Osteocyte (in vitro differentiated cells): ENCODE data around the gene HIVEP3. TPM values are rescaled to one million over a fixed set of nuclear protein-coding genes. Genes with fewer than 3 reads are reported as not detected.

Source experiments
- DNase-seq: peaks from one replicate; pipeline ENCODE4 v3.0.0; 2021; ENCODE audit warnings: mixed read lengths; ENCODE audit not compliant: unreplicated experiment; ENCODE audit errors: extremely low spot score
- H3K27ac Mint-ChIP-seq: one replicate; pipeline ENCODE4 v1.8.0; 2021; ENCODE audit warnings: mild to moderate bottlenecking, mixed read lengths; ENCODE audit not compliant: unreplicated experiment
- H3K27me3 Mint-ChIP-seq: one replicate; pipeline ENCODE4 v1.8.0; 2021; ENCODE audit warnings: mixed read lengths; ENCODE audit not compliant: unreplicated experiment
- H3K36me3 Mint-ChIP-seq: one replicate; pipeline ENCODE4 v1.8.0; 2021; ENCODE audit warnings: mixed read lengths; ENCODE audit not compliant: unreplicated experiment
- H3K4me1 Mint-ChIP-seq: one replicate; pipeline ENCODE4 v1.8.0; 2021; ENCODE audit warnings: mixed read lengths; ENCODE audit not compliant: unreplicated experiment
- H3K4me3 Mint-ChIP-seq: one replicate; pipeline ENCODE4 v1.8.0; 2021; ENCODE audit warnings: mild to moderate bottlenecking, moderate library complexity, mixed read lengths; ENCODE audit not compliant: unreplicated experiment
- H3K9me3 Mint-ChIP-seq: one replicate; pipeline ENCODE4 v1.8.0; 2021; ENCODE audit warnings: mixed read lengths; ENCODE audit not compliant: unreplicated experiment
- CTCF ChIP-seq: fragments of 200-600 bp; sonication (generic); IDR thresholded peaks from 2 replicates; pipeline ENCODE4 v1.5.0; 2021; ENCODE audit warnings: antibody characterized with exemption, mild to moderate bottlenecking, moderate library complexity
- total RNA-seq: library from RNA; stranded (reverse); gene quantifications from 2 replicates; pipeline ENCODE4 v1.2.1, GENCODE V29; 2021

The HIVEP3 gene
- total RNA-seq, 1 donor from 2014 or later, result 0.97 TPM

- no peaks in the 10 kb centered on the region for H3K9me3 Mint-ChIP-seq
- H3K4me1 Mint-ChIP-seq, result no peaks in the 10 kb centered on the region
- H3K4me3 Mint-ChIP-seq, result no peak overlapping the region
- TF ChIP-seq CTCF, result no peak
- no peaks in the 10 kb centered on the region for H3K27me3 Mint-ChIP-seq
- DNase-seq, result no peak
- no peaks in the 10 kb centered on the region for H3K36me3 Mint-ChIP-seq
- H3K27ac Mint-ChIP-seq, result no peak overlapping the region
Observed at GRCh38 chr1:41524676-41525675, 393.7 kb downstream of the HIVEP3 start.

GRCh38 chr1:41523949-41524675 is 394.6 kb downstream of the HIVEP3 start:
- Mint-ChIP-seq H3K27me3 (no peaks in the 10 kb centered on the region), H3K4me1 (no peaks in the 10 kb centered on the region), H3K9me3 (no peaks in the 10 kb centered on the region), H3K36me3 (no peaks in the 10 kb centered on the region), H3K27ac (no peak overlapping the region), H3K4me3 (no peak overlapping the region)
- no peak for DNase-seq
- no peak for TF ChIP-seq CTCF

DNA sequence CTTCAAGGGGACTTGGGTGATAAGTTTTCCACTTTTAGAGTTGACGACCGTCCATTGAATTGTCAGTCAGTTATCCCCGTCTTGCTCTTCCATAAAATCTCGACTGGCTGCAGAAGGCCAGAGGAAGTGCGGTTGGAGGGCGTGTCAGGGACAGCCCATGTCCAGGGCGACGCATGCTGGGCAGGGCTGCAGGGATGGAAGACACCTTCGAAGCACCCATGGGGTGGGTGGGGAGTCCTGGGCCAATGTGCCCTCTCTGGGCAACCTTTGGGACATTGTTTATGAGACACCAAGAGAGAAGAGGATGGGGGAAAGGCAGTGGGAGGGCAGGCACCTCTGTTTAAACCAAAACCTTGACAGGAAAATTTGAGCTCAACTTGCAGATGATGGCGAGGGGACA is 395.7 kb downstream of the HIVEP3 start:
- H3K27ac Mint-ChIP-seq, result no peak overlapping the region
- H3K9me3 Mint-ChIP-seq, result no peaks in the 10 kb centered on the region
- H3K27me3 Mint-ChIP-seq, result no peaks in the 10 kb centered on the region
- no peak for TF ChIP-seq CTCF
- no peaks in the 10 kb centered on the region for H3K4me1 Mint-ChIP-seq
- H3K4me3 Mint-ChIP-seq, result no peak overlapping the region
- no peaks in the 10 kb centered on the region for H3K36me3 Mint-ChIP-seq
- DNase-seq, result no peak

DNA sequence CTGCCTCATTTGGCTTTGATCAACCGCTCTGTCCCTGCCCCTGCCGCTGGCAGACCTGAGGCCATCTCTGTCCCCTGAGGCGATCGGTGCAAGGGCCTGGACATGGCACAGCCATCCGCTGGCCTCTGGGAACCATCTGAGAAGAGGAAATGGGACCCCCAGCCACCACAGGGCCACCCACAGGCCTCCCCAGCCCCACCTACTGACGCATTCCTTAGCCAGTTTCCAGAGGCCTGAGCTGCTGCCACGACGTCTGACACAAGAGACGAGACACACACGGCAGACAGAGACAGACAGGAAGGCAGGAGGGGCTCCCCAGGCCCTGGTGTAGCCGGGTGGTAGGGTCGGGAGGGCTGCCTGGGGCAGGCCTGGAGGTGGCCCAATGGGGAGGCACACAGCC is 397.0 kb downstream of the HIVEP3 start:
- Mint-ChIP-seq H3K4me3 (no peak overlapping the region), H3K9me3 (no peaks in the 10 kb centered on the region), H3K27me3 (no peaks in the 10 kb centered on the region), H3K27ac (no peak overlapping the region), H3K4me1 (peaks cover 5% of the 10 kb centered on the region), H3K36me3 (no peaks in the 10 kb centered on the region)
- DNase-seq, result no peak
- TF ChIP-seq CTCF, result no peak
